ENCODE results near the gene GOLGA2. TPM values are rescaled to one million over a fixed set of nuclear protein-coding genes. Genes with fewer than 3 reads are reported as not detected.

Gene GOLGA2
- total and polyA plus RNA-seq, 2 of the 4 experiments (the other 2 are of a cell fraction): 118 to 146 TPM

GRCh38 chr9:128304971-128305288 lies 29.1 kb upstream of the GOLGA2 start:
- in situ Hi-C loops (cut with MboI; ENCODE audit: low sequenced_read_pairs): no loop called here
- POLR2A ChIA-PET (ENCODE audit: unreplicated experiment): no interaction called here
- Histone ChIP-seq H3K9ac (ENCODE audit: low read depth, low read length) (no peak overlapping the region), H4K5ac (ENCODE audit: low read depth, low read length) (no peak overlapping the region), H2BK120ac (ENCODE audit: low read depth, low read length) (no peak overlapping the region), H3K4ac (ENCODE audit: low read depth, low read length) (peak overlapping the region; percentile 5; the same call in 1 of the 2 replicates), H3K27ac (ENCODE audit: insufficient read depth, low read length) (no peak overlapping the region), H3K9me1 (ENCODE audit: insufficient read depth, low read length) (peaks cover 11% of the 10 kb centered on the region), H4K91ac (ENCODE audit: insufficient read depth, low read depth, low read length) (no peak overlapping the region), H4K20me1 (ENCODE audit: insufficient read depth, low read length) (peaks cover 4% of the 10 kb centered on the region), H3K4me3 (ENCODE audit: insufficient read depth, low read depth, low read length) (no peak overlapping the region), H2AK9ac (replicated peaks; ENCODE audit: low read depth, low read length, poor library complexity) (peak overlapping the region; percentile 5), H3K23ac (ENCODE audit: low read depth, low read length) (no peak overlapping the region), H2BK15ac (ENCODE audit: low read depth, low read length) (no peak overlapping the region; the same call in 2 of the 3 replicates), H3K14ac (replicated peaks; ENCODE audit: low read depth, low read length) (peak overlapping the region; percentile 27; the same call in 1 of the 2 replicates), H3K56ac (ENCODE audit: extremely low read depth, insufficient read depth, low read length) (no peak overlapping the region), H3K36me3 (ENCODE audit: control insufficient read depth, insufficient read depth, low read length) (peaks cover 8% of the 10 kb centered on the region), H3K79me1 (ENCODE audit: low read depth in 1 of 2, low read length in 2 of 2) (no peaks in the 10 kb centered on the region; a peak in 2 of 4 replicates), H3K4me1 (ENCODE audit: control insufficient read depth, insufficient read depth, low read length) (peaks cover 12% of the 10 kb centered on the region), H2BK5ac (ENCODE audit: low read depth, low read length, poor library complexity, severe bottlenecking) (no peak overlapping the region), H3K18ac (ENCODE audit: low read depth, low read length) (no peak overlapping the region), H2AFZ (replicated peaks; ENCODE audit: low read length, poor library complexity) (no peak overlapping the region), H3K9me3 (ENCODE audit: control insufficient read depth, insufficient read depth, low read length) (no peaks in the 10 kb centered on the region), H3K27me3 (ENCODE audit: control insufficient read depth, insufficient read depth, low read length) (no peaks in the 10 kb centered on the region), H3K4me2 (ENCODE audit: low read depth, low read length) (no peak overlapping the region), H4K8ac (ENCODE audit: low read depth in 2 of 2, low read length in 2 of 2) (no peak overlapping the region; a peak in 1 of 4 replicates), H2AK5ac (ENCODE audit: low read depth, low read length) (peak overlapping the region; percentile 41; the same call in 1 of the 2 replicates), H2BK20ac (ENCODE audit: low read depth, low read length) (0 out of 2 replicates have a peak overlapping the region, but pooled peaks have one; percentile 1)
- no TSS peak for BruUV-seq (replicated peaks)
- CTCF ChIA-PET: interaction anchor here (1.8 kb wide), 1 partner anchor 10 kb away, joined by 7 read pairs; no protein-coding TSS in a partner anchor
- ATAC-seq (ENCODE audit: low read depth) (no peak), DNase-seq (peak; percentile 56)
- no CpG with 5 or more reads among the region's 5 CpGs for WGBS, 2 experiments (ENCODE audit: extremely low coverage in 2 of 2, insufficient read length in 1 of 2)
- intact Hi-C loops (cut with micrococcal nuclease): no loop called here
- dilution Hi-C loops (cut with HindIII; ENCODE audit: low sequenced_read_pairs, unreplicated experiment): no loop called here
- TF ChIP-seq CTCF (conservative IDR thresholded peaks at IDR 0.05; ENCODE audit: low read depth, low read length): no peak
- TF ChIP-seq MAZ (IDR thresholded peaks at IDR 0.05; ENCODE audit: borderline replicate concordance, low read depth, low read length): no peak
- no peak for TF ChIP-seq FOS (IDR thresholded peaks at IDR 0.05; ENCODE audit: low read depth, low read length)
- TF ChIP-seq POLR2A (IDR thresholded peaks at IDR 0.05; ENCODE audit: low read depth, low read length): no peak
- TF ChIP-seq SMC3 (IDR thresholded peaks at IDR 0.05; ENCODE audit: low read depth, low read length): no peak
- no peak for TF ChIP-seq RCOR1 (IDR thresholded peaks at IDR 0.05; ENCODE audit: insufficient replicate concordance, low read length)
- TF ChIP-seq MAFK (IDR thresholded peaks at IDR 0.05; ENCODE audit: low read depth, low read length): no peak
- no peak for TF ChIP-seq CHD1 (IDR thresholded peaks at IDR 0.05; ENCODE audit: low read depth, low read length)
- TF ChIP-seq RAD21 (IDR thresholded peaks at IDR 0.05; ENCODE audit: low read length): no peak
- TF ChIP-seq MXI1 (IDR thresholded peaks at IDR 0.05; ENCODE audit: borderline replicate concordance, low read depth, low read length): no peak
- TF ChIP-seq ELK1 (IDR thresholded peaks at IDR 0.05; ENCODE audit: borderline replicate concordance, low read depth, low read length): no peak
- TF ChIP-seq USF2 (IDR thresholded peaks at IDR 0.05; ENCODE audit: low read depth, low read length): no peak
- TF ChIP-seq BHLHE40 (IDR thresholded peaks at IDR 0.05; ENCODE audit: low read depth, low read length): no peak
- TF ChIP-seq RFX5 (IDR thresholded peaks at IDR 0.05; ENCODE audit: low read depth, low read length): no peak
- no peak for TF ChIP-seq NFE2L2 (IDR thresholded peaks at IDR 0.05; ENCODE audit: low read depth, low read length)
- TF ChIP-seq CEBPB (IDR thresholded peaks at IDR 0.05; ENCODE audit: low read depth, low read length): no peak
